Stomach (tissue), 9 donors: ENCODE results near the gene WDR86. TPM values are rescaled to one million over a fixed set of nuclear protein-coding genes. Genes with fewer than 3 reads are reported as not detected.

ENCODE experiments used
- DNase-seq, 2 donors: peaks; one replicate each; pipeline versions ENCODE4 v3.0.0 to v3.0.0-alpha.2; 2013 to 2019
- H3K27ac ChIP-seq, 5 donors: fragments of 200-600 bp in 4 of 5; sonication (generic) in 4 of 5; one replicate each; pipeline ENCODE4 v1.5.1; 2013 to 2019; ENCODE audit warnings: mild to moderate bottlenecking in 1 of 5, moderate library complexity in 1 of 5
- H3K27me3 ChIP-seq, 3 donors: fragments of 200-600 bp; sonication (generic); one replicate each; pipeline ENCODE4 v1.5.1; 2017 to 2019; ENCODE audit warnings: mixed run types in 1 of 3
- H3K36me3 ChIP-seq, 4 donors: fragments of 200-600 bp; sonication (generic); 1 replicate in 3 of 4; 2 replicates in 1 of 4; pipeline ENCODE4 v1.5.1; 2016 to 2019
- H3K4me1 ChIP-seq, 4 donors: fragments of 200-600 bp; sonication (generic); one replicate each; pipeline ENCODE4 v1.5.1; 2016 to 2019
- H3K4me3 ChIP-seq, 4 donors: fragments of 200-600 bp; sonication (generic) in 3 of 4; one replicate each; pipeline ENCODE4 v1.5.1; 2016 to 2019; ENCODE audit warnings: mild to moderate bottlenecking in 1 of 4
- H3K9me3 ChIP-seq, 4 donors: fragments of 200-600 bp; sonication (generic); one replicate each; pipeline ENCODE4 v1.5.1; 2016 to 2019
- EP300 ChIP-seq: sonication (generic); formaldehyde crosslinking; IDR thresholded peaks from one replicate; pipeline ENCODE4 v1.6.1; 2017; ENCODE audit warnings: antibody characterized with exemption
- POLR2A ChIP-seq, 4 donors: fragments of 450-650 bp; IDR thresholded peaks; one replicate each; pipeline ENCODE4 v1.6.1; 2016; ENCODE audit warnings: antibody characterized with exemption in 4 of 4, control low read depth in 2 of 4, mild to moderate bottlenecking in 1 of 4, moderate library complexity in 1 of 4
- POLR2AphosphoS5 ChIP-seq, 3 donors: sonication (generic); formaldehyde crosslinking; IDR thresholded peaks; one replicate each; pipeline ENCODE4 v1.6.1; 2016; ENCODE audit warnings: antibody characterized with exemption in 3 of 3
- WGBS, 5 donors: extraction: QIAGEN DNeasy Blood & Tissue Kit in 3 of 5; methylation state at CpG; one replicate each; pipeline versions ENCODE4 v1.1.5 to v1.1.7; 2013 to 2018; 5-methylcytosine and 5-hydroxymethylcytosine counted together
- intact Hi-C: fragments of 100-400 bp; cut with DNase I; formaldehyde crosslinking; loops from one replicate; pipeline ENCODE4 v1.15.1; 2023; ENCODE audit warnings: low total_unique reads
- polyA plus RNA-seq, 3 donors: library from polyadenylated mRNA; stranded (reverse); fragments of 200-250 nt; gene quantifications; one replicate each; pipeline ENCODE4 v1.2.3, GENCODE V29; 2013
- total RNA-seq, 5 donors: library from RNA; depleted of rRNA; stranded (reverse); fragments of >200 nt; gene quantifications; one replicate each; pipeline versions ENCODE4 v1.1.0 to v1.2.3, GENCODE V29; 2014 to 2016
- TF ChIP-seq, protein P1 (sequence below), 7 experiments: fragments of 450-650 bp in 4 of 7; fragments of 200-600 bp in 3 of 7; sonication (generic) in 3 of 7; IDR thresholded peaks; one replicate each; pipeline ENCODE4 v1.5.1; 2016 to 2019; ENCODE audit warnings: antibody characterized with exemption in 7 of 7, control low read depth in 2 of 7, mild to moderate bottlenecking in 1 of 7
- donor health status: healthy with polysubstance abuse.
- donor health status: Bipolar disorder and iron deficiency.
- donor health status: healthy.

The WDR86 gene
- total and polyA plus RNA-seq, 8 donors: 1.2 to 15.8 (median 5.2) TPM

DNA sequence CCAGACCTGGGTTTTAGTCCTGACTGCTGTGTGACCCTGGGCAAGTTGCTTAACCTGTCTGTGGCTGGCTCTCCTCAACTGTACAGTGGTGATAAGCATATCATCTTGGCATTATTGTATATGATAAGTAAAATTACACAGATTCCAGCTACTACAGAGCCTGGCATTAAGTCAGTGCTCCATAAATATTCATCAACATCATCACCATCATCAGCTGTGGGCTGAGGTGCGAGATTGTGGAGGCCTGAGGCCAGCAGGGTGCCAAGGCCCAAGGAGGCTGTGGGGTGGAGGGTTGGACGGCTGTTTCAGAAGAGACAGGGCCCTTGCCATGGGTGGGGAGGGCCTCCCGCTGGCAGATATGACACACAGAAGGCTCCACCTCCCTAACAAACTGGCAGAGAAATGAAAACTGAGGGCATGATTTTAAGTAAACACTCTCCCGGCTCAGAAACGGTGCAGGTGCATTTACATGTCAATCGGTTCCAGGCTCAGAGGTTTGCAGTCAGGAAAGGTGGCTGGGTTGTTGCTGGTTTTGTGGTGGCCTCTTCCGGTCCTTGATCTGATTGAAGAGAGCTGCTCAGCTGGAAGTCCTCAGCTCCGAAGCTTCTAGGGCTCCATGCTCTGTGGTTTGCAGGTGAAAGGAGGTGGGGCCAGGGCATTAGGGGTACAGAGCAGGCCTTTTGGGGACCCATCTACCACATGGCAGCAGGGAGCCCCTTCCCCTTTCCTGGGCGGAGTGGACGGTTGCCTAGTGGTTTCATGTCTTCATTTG is 19.9 kb upstream of the WDR86 start:
- peak overlapping the region; percentile 41 to 90 (median 80) for H3K27ac ChIP-seq
- no peaks in the 10 kb centered on the region for H3K9me3 ChIP-seq
- peak; percentile 63 to 75 for DNase-seq
- no peak overlapping the region for H3K4me3 ChIP-seq
- no peaks in the 10 kb centered on the region for H3K27me3 ChIP-seq
- 25 to 45% (median 38%) methylated on average over 9 to 10 of the region's 10 CpGs for WGBS, 5 donors
- intact Hi-C loops: no loop called here
- no peaks in the 10 kb centered on the region for H3K36me3 ChIP-seq
- no peak for TF ChIP-seq POLR2AphosphoS5 (IDR thresholded peaks at IDR 0.05)
- no peak for TF ChIP-seq EP300
- TF ChIP-seq, protein P1, sequence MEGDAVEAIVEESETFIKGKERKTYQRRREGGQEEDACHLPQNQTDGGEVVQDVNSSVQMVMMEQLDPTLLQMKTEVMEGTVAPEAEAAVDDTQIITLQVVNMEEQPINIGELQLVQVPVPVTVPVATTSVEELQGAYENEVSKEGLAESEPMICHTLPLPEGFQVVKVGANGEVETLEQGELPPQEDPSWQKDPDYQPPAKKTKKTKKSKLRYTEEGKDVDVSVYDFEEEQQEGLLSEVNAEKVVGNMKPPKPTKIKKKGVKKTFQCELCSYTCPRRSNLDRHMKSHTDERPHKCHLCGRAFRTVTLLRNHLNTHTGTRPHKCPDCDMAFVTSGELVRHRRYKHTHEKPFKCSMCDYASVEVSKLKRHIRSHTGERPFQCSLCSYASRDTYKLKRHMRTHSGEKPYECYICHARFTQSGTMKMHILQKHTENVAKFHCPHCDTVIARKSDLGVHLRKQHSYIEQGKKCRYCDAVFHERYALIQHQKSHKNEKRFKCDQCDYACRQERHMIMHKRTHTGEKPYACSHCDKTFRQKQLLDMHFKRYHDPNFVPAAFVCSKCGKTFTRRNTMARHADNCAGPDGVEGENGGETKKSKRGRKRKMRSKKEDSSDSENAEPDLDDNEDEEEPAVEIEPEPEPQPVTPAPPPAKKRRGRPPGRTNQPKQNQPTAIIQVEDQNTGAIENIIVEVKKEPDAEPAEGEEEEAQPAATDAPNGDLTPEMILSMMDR (IDR thresholded peaks at IDR 0.05): no peak
- TF ChIP-seq POLR2A (IDR thresholded peaks at IDR 0.05): no peak
- H3K4me1 ChIP-seq: peaks cover 21 to 50% (median 39%) of the 10 kb centered on the region in 4 donors

DNA sequence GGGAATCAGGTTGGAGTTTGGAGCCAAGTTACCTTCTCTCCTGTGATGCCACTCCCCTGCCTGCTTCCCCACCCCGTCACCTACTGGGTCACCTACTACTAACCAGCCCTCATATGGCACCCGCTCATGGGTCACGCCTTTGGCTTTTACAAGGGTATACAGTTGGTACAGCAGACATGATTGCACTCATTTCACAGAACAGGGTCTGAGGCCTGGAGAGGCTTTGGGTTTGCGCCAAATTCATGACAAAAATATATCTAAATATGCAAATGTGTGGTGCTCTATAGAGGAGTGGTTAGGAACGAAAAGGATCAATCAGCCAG is 19.4 kb upstream of the WDR86 start:
- Histone ChIP-seq H3K4me1 (peaks cover 21 to 50% (median 39%) of the 10 kb centered on the region in 4 donors), H3K36me3 (no peaks in the 10 kb centered on the region), H3K27ac (peak overlapping the region in 4 of 5 donors; percentile 69 to 90 (median 82)), H3K9me3 (no peaks in the 10 kb centered on the region), H3K4me3 (no peak overlapping the region), H3K27me3 (no peaks in the 10 kb centered on the region)
- DNase-seq: no peak
- 74 to 95% (median 91%) methylated on average over 5 of the region's 5 CpGs for WGBS, 5 donors
- TF ChIP-seq POLR2A (IDR thresholded peaks at IDR 0.05): no peak
- no peak for TF ChIP-seq POLR2AphosphoS5 (IDR thresholded peaks at IDR 0.05)
- intact Hi-C loops: no loop called here

DNA sequence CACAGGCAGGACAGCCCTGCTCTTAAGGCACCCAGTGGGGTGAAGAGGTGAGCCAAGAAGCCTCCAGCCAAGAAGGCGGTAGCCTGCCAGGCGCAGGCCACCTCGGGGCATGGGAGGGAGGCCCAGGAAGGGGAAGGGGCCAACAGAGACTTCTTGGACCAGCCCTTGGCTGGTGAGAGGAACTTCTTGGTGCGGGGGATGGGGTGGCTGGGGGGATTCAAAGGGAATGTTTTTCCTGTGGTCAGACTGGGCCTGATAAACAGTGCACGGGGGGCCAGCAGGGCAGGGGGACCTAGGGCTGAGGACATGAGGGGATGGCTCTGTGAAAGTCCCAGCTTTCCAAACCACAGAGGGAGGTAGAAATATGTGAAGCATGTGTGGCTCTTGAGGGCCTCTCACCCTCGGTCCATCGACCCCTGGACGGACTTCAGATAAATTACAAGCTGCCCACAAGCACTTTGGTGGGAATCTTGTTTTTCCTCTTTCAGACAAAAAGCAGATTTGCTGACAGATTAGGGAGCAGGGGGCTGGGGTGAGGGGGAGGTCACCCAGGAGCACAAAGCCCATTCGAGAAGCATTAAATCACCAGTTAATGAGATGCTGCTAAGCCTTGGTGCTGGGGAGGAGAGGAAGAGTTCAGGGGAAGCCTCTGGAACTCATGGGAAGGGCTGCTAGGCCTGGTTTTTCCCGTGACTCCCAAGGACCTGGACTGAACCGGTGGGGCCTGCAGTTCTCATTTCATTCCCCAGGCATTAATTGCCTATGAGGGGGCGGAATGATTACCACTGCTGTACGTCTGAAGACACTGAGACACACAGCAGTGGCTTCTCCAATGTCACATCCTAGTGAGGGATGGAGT is 18.8 kb upstream of the WDR86 start:
- DNase-seq: peak in 1 of 2 donors; percentile 81
- no peaks in the 10 kb centered on the region for H3K27me3 ChIP-seq
- peak overlapping the region; percentile 1 to 90 (median 80) for H3K27ac ChIP-seq
- H3K9me3 ChIP-seq: no peaks in the 10 kb centered on the region
- H3K4me3 ChIP-seq: no peak overlapping the region
- no peaks in the 10 kb centered on the region for H3K36me3 ChIP-seq
- WGBS, 5 donors: 57 to 66% (median 57%) methylated on average over 13 of the region's 13 CpGs
- no peak for TF ChIP-seq EP300
- TF ChIP-seq POLR2A (IDR thresholded peaks at IDR 0.05): no peak
- TF ChIP-seq, protein P1 (IDR thresholded peaks at IDR 0.05): no peak
- TF ChIP-seq POLR2AphosphoS5 (IDR thresholded peaks at IDR 0.05): no peak
- intact Hi-C loops: no loop called here
- peaks cover 21 to 50% (median 39%) of the 10 kb centered on the region in 4 donors for H3K4me1 ChIP-seq

DNA sequence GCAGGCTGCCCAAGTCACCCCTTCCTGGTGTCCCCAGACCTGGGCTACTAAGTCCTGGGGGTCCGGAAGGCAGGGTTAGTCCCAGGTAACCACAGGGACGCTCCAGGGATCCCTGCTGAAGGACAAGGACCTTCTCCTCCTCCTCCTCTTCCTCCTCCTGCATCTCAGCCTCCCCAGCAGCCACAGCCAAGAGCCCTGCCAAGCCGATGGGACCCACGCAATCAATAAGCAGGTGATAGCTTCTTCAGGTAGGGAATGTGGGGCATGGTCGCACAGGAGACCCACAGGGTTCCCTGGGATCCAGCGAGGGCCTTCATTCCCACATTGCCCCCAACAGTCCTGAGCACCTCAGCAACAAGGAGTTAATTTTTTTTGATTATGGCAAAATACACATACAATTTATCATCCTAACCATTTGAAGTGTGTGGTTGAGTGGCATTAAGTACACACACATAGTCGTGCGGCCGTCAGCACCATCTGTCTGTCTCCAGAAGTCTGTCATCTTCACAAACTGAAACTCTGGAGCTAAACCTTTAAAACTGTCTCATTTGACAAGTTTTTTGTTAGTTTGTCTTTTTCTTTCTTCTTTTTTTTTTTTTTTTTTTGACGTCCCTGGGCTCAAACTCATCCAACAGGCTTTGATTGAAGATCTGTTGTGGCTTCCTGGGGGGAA is 18.0 kb upstream of the WDR86 start:
- no peak for DNase-seq
- Histone ChIP-seq H3K27ac (peak overlapping the region; percentile 1 to 90 (median 80)), H3K9me3 (no peaks in the 10 kb centered on the region), H3K27me3 (no peaks in the 10 kb centered on the region), H3K36me3 (no peaks in the 10 kb centered on the region), H3K4me1 (peaks cover 21 to 50% (median 39%) of the 10 kb centered on the region in 4 donors), H3K4me3 (no peak overlapping the region)
- 56 to 73% (median 69%) methylated on average over 10 of the region's 10 CpGs for WGBS, 5 donors
- TF ChIP-seq POLR2AphosphoS5 (IDR thresholded peaks at IDR 0.05) (no peak), POLR2A (IDR thresholded peaks at IDR 0.05) (no peak), EP300 (no peak)
- TF ChIP-seq, protein P1 (IDR thresholded peaks at IDR 0.05): no peak
- intact Hi-C loops: no loop called here
